ENCODE measurements around the gene VWC2L.

Gene VWC2L

GRCh38 chr2:214469728-214470127, 58.9 kb downstream of the VWC2L start:
- DNase-seq (ENCODE audit: low read depth, low spot score) = no peak

- no peak for DNase-seq (ENCODE audit: low read depth, low spot score)
These were observed 60.5 kb downstream of the VWC2L start for GRCh38 chr2:214471382-214471781.

GRCh38 chr2:214471990-214472389, 61.1 kb downstream of the VWC2L start:
- DNase-seq (ENCODE audit: low read depth, low spot score) = no peak

- DNase-seq (ENCODE audit: low read depth, low spot score) = no peak
These were observed 66.5 kb downstream of the VWC2L start for GRCh38 chr2:214477305-214477704.

GRCh38 chr2:214481204-214481603, 70.3 kb downstream of the VWC2L start:
- no peak for DNase-seq (ENCODE audit: low read depth, low spot score)

GRCh38 chr2:214482728-214483127, 71.9 kb downstream of the VWC2L start:
- DNase-seq (ENCODE audit: low read depth, low spot score) = no peak

- DNase-seq (ENCODE audit: low read depth, low spot score) = no peak
These were observed 73.4 kb downstream of the VWC2L start for GRCh38 chr2:214484239-214484638.

GRCh38 chr2:214484701-214485100, 73.8 kb downstream of the VWC2L start:
- no peak for DNase-seq (ENCODE audit: low read depth, low spot score)

- no peak for DNase-seq (ENCODE audit: low read depth, low spot score)
These were observed 78.3 kb downstream of the VWC2L start for GRCh38 chr2:214489181-214489580.

- no peak for DNase-seq (ENCODE audit: low read depth, low spot score)
These were observed 78.8 kb downstream of the VWC2L start for GRCh38 chr2:214489702-214490101.

- DNase-seq (ENCODE audit: low read depth, low spot score) = no peak
These were observed 81.3 kb downstream of the VWC2L start for GRCh38 chr2:214492152-214492551.

GRCh38 chr2:214492608-214493007, 81.8 kb downstream of the VWC2L start:
- DNase-seq (ENCODE audit: low read depth, low spot score) = no peak

GRCh38 chr2:214497489-214497888, 86.6 kb downstream of the VWC2L start:
- no peak for DNase-seq (ENCODE audit: low read depth, low spot score)

- DNase-seq (ENCODE audit: low read depth, low spot score) = no peak
These were observed 92.7 kb downstream of the VWC2L start for GRCh38 chr2:214503568-214503967.

- no peak for DNase-seq (ENCODE audit: low read depth, low spot score)
These were observed 93.9 kb downstream of the VWC2L start for GRCh38 chr2:214504599-214505376.

- DNase-seq (ENCODE audit: low read depth, low spot score) = no peak
These were observed 96.2 kb downstream of the VWC2L start for GRCh38 chr2:214507032-214507431.

GRCh38 chr2:214514704-214515103, 103.8 kb downstream of the VWC2L start:
- no peak for DNase-seq (ENCODE audit: low read depth, low spot score)

GRCh38 chr2:214515111-214515510, 104.3 kb downstream of the VWC2L start:
- DNase-seq (ENCODE audit: low read depth, low spot score) = no peak

- DNase-seq (ENCODE audit: low read depth, low spot score) = no peak
These were observed 108.5 kb downstream of the VWC2L start for GRCh38 chr2:214519258-214519818.

GRCh38 chr2:214529021-214529420, 118.2 kb downstream of the VWC2L start:
- DNase-seq (ENCODE audit: low read depth, low spot score) = no peak

GRCh38 chr2:214529514-214529913, 118.7 kb downstream of the VWC2L start:
- no peak for DNase-seq (ENCODE audit: low read depth, low spot score)

- no peak for DNase-seq (ENCODE audit: low read depth, low spot score)
These were observed 122.7 kb downstream of the VWC2L start for GRCh38 chr2:214533541-214533940.

- no peak for DNase-seq (ENCODE audit: low read depth, low spot score)
These were observed 125.8 kb downstream of the VWC2L start for GRCh38 chr2:214536625-214537024.

All from activated naive CD8-positive, alpha-beta T cell treated with anti-CD3 and anti-CD28 coated beads, Interleukin-2, amount 50 U/mL, for 16 hours (primary cell).